Uterus (tissue), 4 donors: ENCODE results near the gene SLC22A15. TPM values are rescaled to one million over a fixed set of nuclear protein-coding genes. Genes with fewer than 3 reads are reported as not detected.

ENCODE experiments used
- DNase-seq, 2 donors: peaks; one replicate each; pipeline ENCODE4 v3.0.0-alpha.2; 2019 to 2020
- H3K27ac ChIP-seq, 2 donors: fragments of 200-600 bp; sonication (generic); 1 replicate in 1 of 2; 2 replicates in 1 of 2; pipeline ENCODE4 v1.5.1; 2016 to 2018
- H3K27me3 ChIP-seq, 2 donors: fragments of 200-600 bp; sonication (generic); one replicate each; pipeline ENCODE4 v1.5.1; 2018 to 2019; ENCODE audit warnings: control low read depth in 1 of 2
- H3K36me3 ChIP-seq, 2 donors: fragments of 200-600 bp; sonication (generic); one replicate each; pipeline ENCODE4 v1.5.1; 2019; ENCODE audit warnings: control low read depth in 1 of 2
- H3K4me1 ChIP-seq, 2 donors: fragments of 200-600 bp; sonication (generic); one replicate each; pipeline ENCODE4 v1.5.1; 2018 to 2019; ENCODE audit warnings: control low read depth in 1 of 2
- H3K4me3 ChIP-seq, 2 donors: fragments of 200-600 bp; sonication (generic); 1 replicate in 1 of 2; 2 replicates in 1 of 2; pipeline ENCODE4 v1.5.1; 2018 to 2019; ENCODE audit warnings: mild to moderate bottlenecking in 1 of 2
- H3K9me3 ChIP-seq, 2 donors: fragments of 200-600 bp; sonication (generic); one replicate each; pipeline ENCODE4 v1.5.1; 2019; ENCODE audit warnings: control low read depth in 1 of 2
- POLR2A ChIP-seq, 2 donors: fragments of 450-650 bp; IDR thresholded peaks; one replicate each; pipeline ENCODE4 v1.6.1; 2016; ENCODE audit warnings: antibody characterized with exemption in 2 of 2, mild to moderate bottlenecking in 1 of 2, moderate library complexity in 1 of 2
- intact Hi-C: fragments of 100-400 bp; cut with DNase I; formaldehyde crosslinking; loops from one replicate; pipeline ENCODE4 v1.15.1; 2023; ENCODE audit warnings: low total_unique reads
- total RNA-seq, 4 donors: library from RNA; depleted of rRNA in 3 of 4; stranded (reverse); fragments of >200 nt in 3 of 4; gene quantifications; one replicate each; pipeline versions ENCODE4 v1.1.0 to v1.2.4, GENCODE V29; 2014 to 2023
- TF ChIP-seq, protein P1 (sequence below), 4 experiments: fragments of 200-600 bp in 2 of 4; fragments of 450-650 bp in 2 of 4; sonication (generic) in 2 of 4; IDR thresholded peaks; one replicate each; pipeline ENCODE4 v1.5.1; 2016 to 2019; ENCODE audit warnings: antibody characterized with exemption in 4 of 4, mild to moderate bottlenecking in 2 of 4, moderate library complexity in 1 of 4
- donor health status: DM: yes; HTN: yes; CAD: no.

Gene SLC22A15
- 1 to 10 TPM in 3 of 4 donors, not detected in 1; 2.0 to 7.8 (median 3.8) TPM for total RNA-seq

DNA sequence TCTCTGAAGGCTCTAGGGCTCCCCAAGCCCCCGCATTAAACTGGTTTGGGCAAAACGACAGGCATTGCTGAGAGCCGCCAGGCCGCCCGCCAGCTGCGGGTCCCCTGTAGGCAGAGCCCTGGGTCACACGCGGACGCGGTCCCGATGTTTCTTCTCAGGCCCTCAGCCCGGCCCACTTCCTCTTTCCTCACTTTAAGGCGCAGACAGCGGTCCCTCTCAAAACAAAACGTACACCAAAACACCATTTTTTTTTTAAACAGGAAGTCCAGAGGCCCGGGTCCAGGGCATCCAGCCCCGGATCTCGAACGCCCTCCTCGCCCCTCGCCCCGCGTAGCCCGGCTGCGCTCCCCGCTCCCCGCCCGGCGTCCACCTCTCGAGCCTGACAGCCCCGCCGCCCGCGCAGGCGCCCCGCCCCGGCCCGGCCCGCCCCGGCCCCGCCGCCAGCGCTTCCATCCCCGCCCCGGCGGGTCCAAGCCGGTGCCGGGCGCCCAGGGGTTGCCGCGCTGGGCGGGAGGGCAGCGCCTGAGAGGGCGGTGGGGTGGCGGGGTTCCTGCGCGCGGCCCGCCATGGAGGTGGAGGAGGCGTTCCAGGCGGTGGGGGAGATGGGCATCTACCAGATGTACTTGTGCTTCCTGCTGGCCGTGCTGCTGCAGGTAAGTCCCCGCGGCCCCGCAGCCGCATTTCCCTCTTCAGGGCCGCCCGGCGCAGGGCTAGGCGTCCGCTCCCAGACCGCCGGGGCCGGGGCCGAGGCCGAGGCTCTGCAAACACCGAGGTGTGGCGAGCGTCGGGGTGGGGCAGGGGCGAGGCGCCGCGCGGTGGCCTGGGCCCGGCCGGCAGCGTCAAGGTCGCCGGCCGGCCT is at the start of gene SLC22A15:
SLC22A15 (plus strand) TSS at position 452 of the 859 bp plus-strand sequence; CDS start at position 567, 115 bp downstream.
- Histone ChIP-seq H3K36me3 (no peaks in the 10 kb centered on the region), H3K4me3 (peak within 1 kb of the TSS; percentile 47 to 48), H3K9me3 (no peaks in the 10 kb centered on the region), H3K4me1 (no peaks in the 10 kb centered on the region), H3K27ac (peak within 1 kb of the TSS; percentile 39 to 49), H3K27me3 (no peaks in the 10 kb centered on the region)
- intact Hi-C loops: no loop called here
- peak in 1 of 2 donors; percentile 29 for DNase-seq
- TF ChIP-seq, protein P1, sequence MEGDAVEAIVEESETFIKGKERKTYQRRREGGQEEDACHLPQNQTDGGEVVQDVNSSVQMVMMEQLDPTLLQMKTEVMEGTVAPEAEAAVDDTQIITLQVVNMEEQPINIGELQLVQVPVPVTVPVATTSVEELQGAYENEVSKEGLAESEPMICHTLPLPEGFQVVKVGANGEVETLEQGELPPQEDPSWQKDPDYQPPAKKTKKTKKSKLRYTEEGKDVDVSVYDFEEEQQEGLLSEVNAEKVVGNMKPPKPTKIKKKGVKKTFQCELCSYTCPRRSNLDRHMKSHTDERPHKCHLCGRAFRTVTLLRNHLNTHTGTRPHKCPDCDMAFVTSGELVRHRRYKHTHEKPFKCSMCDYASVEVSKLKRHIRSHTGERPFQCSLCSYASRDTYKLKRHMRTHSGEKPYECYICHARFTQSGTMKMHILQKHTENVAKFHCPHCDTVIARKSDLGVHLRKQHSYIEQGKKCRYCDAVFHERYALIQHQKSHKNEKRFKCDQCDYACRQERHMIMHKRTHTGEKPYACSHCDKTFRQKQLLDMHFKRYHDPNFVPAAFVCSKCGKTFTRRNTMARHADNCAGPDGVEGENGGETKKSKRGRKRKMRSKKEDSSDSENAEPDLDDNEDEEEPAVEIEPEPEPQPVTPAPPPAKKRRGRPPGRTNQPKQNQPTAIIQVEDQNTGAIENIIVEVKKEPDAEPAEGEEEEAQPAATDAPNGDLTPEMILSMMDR (IDR thresholded peaks at IDR 0.05): no peak
- no peak for TF ChIP-seq POLR2A (IDR thresholded peaks at IDR 0.05)

- intact Hi-C loops: no loop called here
- no peak for DNase-seq
- Histone ChIP-seq H3K4me1 (no peaks in the 10 kb centered on the region), H3K27me3 (no peaks in the 10 kb centered on the region), H3K27ac (no peak overlapping the region), H3K36me3 (no peaks in the 10 kb centered on the region), H3K9me3 (no peaks in the 10 kb centered on the region), H3K4me3 (no peak overlapping the region)
- TF ChIP-seq POLR2A (IDR thresholded peaks at IDR 0.05): no peak
- TF ChIP-seq, protein P1 (IDR thresholded peaks at IDR 0.05): no peak
Measured at GRCh38 chr1:115927971-115928370, 48.3 kb upstream of the SLC22A15 start.

DNA sequence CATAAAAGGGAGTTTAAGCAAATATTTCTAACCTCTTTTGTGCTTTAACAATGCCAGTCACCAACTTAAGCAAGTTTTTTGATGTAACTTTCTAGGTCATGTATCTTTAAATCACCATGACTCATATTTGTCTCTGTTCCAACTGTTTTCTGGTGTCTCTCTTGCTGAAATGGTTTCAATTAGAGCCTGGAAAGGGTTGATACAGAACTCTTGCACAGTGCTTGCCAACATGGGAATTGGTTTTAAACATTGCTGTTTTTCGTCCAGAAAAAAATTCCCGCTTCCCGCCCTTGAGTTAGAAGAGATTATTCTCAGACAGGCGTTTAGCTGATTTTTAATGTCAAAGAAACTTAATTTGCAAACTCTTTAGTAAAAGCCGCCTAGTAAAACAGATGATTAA is 46.4 kb upstream of the SLC22A15 start:
- no peaks in the 10 kb centered on the region for H3K4me1 ChIP-seq
- no peak overlapping the region for H3K4me3 ChIP-seq
- H3K9me3 ChIP-seq: no peaks in the 10 kb centered on the region
- no peaks in the 10 kb centered on the region for H3K27me3 ChIP-seq
- H3K36me3 ChIP-seq: no peaks in the 10 kb centered on the region
- DNase-seq: no peak
- intact Hi-C loops: no loop called here
- TF ChIP-seq POLR2A (IDR thresholded peaks at IDR 0.05): no peak
- TF ChIP-seq, protein P1 (IDR thresholded peaks at IDR 0.05): no peak
- H3K27ac ChIP-seq: no peak overlapping the region

- no peaks in the 10 kb centered on the region for H3K4me1 ChIP-seq
- H3K9me3 ChIP-seq: no peaks in the 10 kb centered on the region
- H3K27ac ChIP-seq: no peak overlapping the region
- no peak overlapping the region for H3K4me3 ChIP-seq
- intact Hi-C loops: no loop called here
- H3K27me3 ChIP-seq: no peaks in the 10 kb centered on the region
- DNase-seq: no peak
- no peak for TF ChIP-seq POLR2A (IDR thresholded peaks at IDR 0.05)
- TF ChIP-seq, protein P1 (IDR thresholded peaks at IDR 0.05): no peak
- no peaks in the 10 kb centered on the region for H3K36me3 ChIP-seq
Measured at GRCh38 chr1:115933625-115934024, 42.7 kb upstream of the SLC22A15 start.

- intact Hi-C loops: no loop called here
- DNase-seq: no peak
- Histone ChIP-seq H3K27ac (no peak overlapping the region), H3K27me3 (no peaks in the 10 kb centered on the region), H3K4me3 (no peak overlapping the region), H3K9me3 (no peaks in the 10 kb centered on the region), H3K36me3 (no peaks in the 10 kb centered on the region), H3K4me1 (no peaks in the 10 kb centered on the region)
- TF ChIP-seq POLR2A (IDR thresholded peaks at IDR 0.05): no peak
- TF ChIP-seq, protein P1 (IDR thresholded peaks at IDR 0.05): no peak
Measured at GRCh38 chr1:115939455-115939854, 36.9 kb upstream of the SLC22A15 start.
